ENCODE results near the gene WDR75. TPM values are rescaled to one million over a fixed set of nuclear protein-coding genes. Genes with fewer than 3 reads are reported as not detected.

Gene WDR75
- total RNA-seq, 4 donors from 2014 or later: 24.2 to 130 (median 41.1) TPM

GRCh38 chr2:189407281-189408209 lies 33.7 kb upstream of the WDR75 start:
- no peak for DNase-seq (ENCODE audit: low spot score in 2 of 2)
- TF ChIP-seq POLR2A (IDR thresholded peaks at IDR 0.05) (no peak), POLR2AphosphoS5 (IDR thresholded peaks at IDR 0.05) (no peak), EP300 (IDR thresholded peaks at IDR 0.05) (no peak), CTCF (IDR thresholded peaks at IDR 0.05) (no peak)
- Histone ChIP-seq H3K4me3 (no peak overlapping the region), H3K27me3 (no peaks in the 10 kb centered on the region), H3K27ac (peak overlapping the region; percentile 31), H3K36me3 (no peaks in the 10 kb centered on the region), H3K9me3 (no peaks in the 10 kb centered on the region), H3K4me1 (peaks cover 11% of the 10 kb centered on the region)
- 29% methylated on average over 4 of the region's 4 CpGs for WGBS

DNA sequence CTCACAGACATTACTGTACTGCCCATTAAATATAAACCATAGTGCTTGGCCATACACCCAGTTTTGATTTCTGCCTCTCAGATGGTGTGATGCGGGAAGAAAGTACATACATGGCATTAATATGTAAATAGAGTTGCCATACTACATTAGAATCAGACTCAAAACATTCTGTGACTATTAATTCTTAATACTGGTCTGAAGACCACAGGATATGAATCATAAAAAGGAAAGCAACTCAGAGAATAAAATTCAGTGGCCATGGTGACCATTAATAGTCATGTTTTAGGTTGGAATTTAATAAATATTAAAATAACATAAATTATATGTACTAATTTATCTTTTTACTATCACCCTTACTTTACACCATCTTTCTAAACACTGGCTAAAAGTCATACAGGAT lies 33.0 kb upstream of the WDR75 start:
- H3K4me1 ChIP-seq: peaks cover 11% of the 10 kb centered on the region
- 95% methylated on average over 1 of the region's 1 CpG for WGBS
- no peaks in the 10 kb centered on the region for H3K9me3 ChIP-seq
- TF ChIP-seq EP300 (IDR thresholded peaks at IDR 0.05) (no peak), CTCF (IDR thresholded peaks at IDR 0.05) (no peak), POLR2AphosphoS5 (IDR thresholded peaks at IDR 0.05) (no peak), POLR2A (IDR thresholded peaks at IDR 0.05) (no peak)
- no peak overlapping the region for H3K4me3 ChIP-seq
- H3K36me3 ChIP-seq: no peaks in the 10 kb centered on the region
- no peak for DNase-seq (ENCODE audit: low spot score in 2 of 2)
- peak overlapping the region; percentile 31 for H3K27ac ChIP-seq
- no peaks in the 10 kb centered on the region for H3K27me3 ChIP-seq

DNA sequence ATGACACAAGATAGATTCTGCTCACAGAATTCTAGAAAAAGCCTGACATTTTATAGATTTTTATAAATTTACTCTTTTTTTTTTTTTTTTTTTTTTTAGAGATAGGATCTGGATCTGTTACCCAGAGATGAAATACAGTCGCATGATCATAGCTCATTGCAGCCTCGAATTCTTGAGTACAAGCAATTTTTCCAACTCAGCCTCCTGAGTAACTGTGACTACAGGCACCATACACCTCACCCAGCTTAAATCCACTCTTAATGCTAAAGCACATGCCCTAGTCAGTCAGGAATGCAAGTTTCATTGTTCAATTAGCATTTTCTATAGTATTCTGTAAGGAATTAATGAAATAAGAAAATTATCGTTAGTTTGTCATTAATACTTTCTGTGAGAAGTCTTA lies 32.1 kb upstream of the WDR75 start:
- DNase-seq (ENCODE audit: low spot score in 2 of 2): no peak
- Histone ChIP-seq H3K9me3 (no peaks in the 10 kb centered on the region), H3K4me1 (peaks cover 11% of the 10 kb centered on the region), H3K27me3 (no peaks in the 10 kb centered on the region), H3K27ac (no peak overlapping the region), H3K4me3 (no peak overlapping the region), H3K36me3 (no peaks in the 10 kb centered on the region)
- TF ChIP-seq CTCF (IDR thresholded peaks at IDR 0.05) (no peak), POLR2A (IDR thresholded peaks at IDR 0.05) (no peak), POLR2AphosphoS5 (IDR thresholded peaks at IDR 0.05) (no peak), EP300 (IDR thresholded peaks at IDR 0.05) (no peak)
- 92% methylated on average over 3 of the region's 3 CpGs for WGBS

- no peaks in the 10 kb centered on the region for H3K36me3 ChIP-seq
- H3K4me1 ChIP-seq: peaks cover 11% of the 10 kb centered on the region
- H3K4me3 ChIP-seq: no peak overlapping the region
- no peak overlapping the region for H3K27ac ChIP-seq
- H3K27me3 ChIP-seq: no peaks in the 10 kb centered on the region
- H3K9me3 ChIP-seq: no peaks in the 10 kb centered on the region
- DNase-seq (ENCODE audit: low spot score in 2 of 2): no peak
- WGBS: 78% methylated on average over 1 of the region's 1 CpG
- TF ChIP-seq POLR2AphosphoS5 (IDR thresholded peaks at IDR 0.05) (no peak), CTCF (IDR thresholded peaks at IDR 0.05) (no peak), POLR2A (IDR thresholded peaks at IDR 0.05) (no peak), EP300 (IDR thresholded peaks at IDR 0.05) (no peak)
Measured at GRCh38 chr2:189409647-189410046, 31.6 kb upstream of the WDR75 start.

GRCh38 chr2:189411860-189412259 lies 29.4 kb upstream of the WDR75 start:
- no peaks in the 10 kb centered on the region for H3K36me3 ChIP-seq
- H3K4me1 ChIP-seq: peaks cover 8% of the 10 kb centered on the region
- peak overlapping the region; percentile 24 for H3K27ac ChIP-seq
- TF ChIP-seq EP300 (IDR thresholded peaks at IDR 0.05) (peak; percentile 83), POLR2A (IDR thresholded peaks at IDR 0.05) (no peak), CTCF (IDR thresholded peaks at IDR 0.05) (no peak), POLR2AphosphoS5 (IDR thresholded peaks at IDR 0.05) (peak in 2 of 3 donors; percentile 34 to 52)
- WGBS: 20% methylated on average over 5 of the region's 5 CpGs
- DNase-seq (ENCODE audit: low spot score in 2 of 2): no peak
- H3K27me3 ChIP-seq: no peaks in the 10 kb centered on the region
- no peak overlapping the region for H3K4me3 ChIP-seq
- no peaks in the 10 kb centered on the region for H3K9me3 ChIP-seq

All from suprapubic skin (tissue), 4 donors.